GM23338 (cell line): ENCODE data around the gene CAMTA1.

Experiments used
- CREB1 ChIP-seq: fragments of 250-450 bp; sonication (Bioruptor Pico); IDR thresholded peaks from 2 replicates; pipeline ENCODE4 v1.5.0; 2020; ENCODE audit warnings: low read depth, mild to moderate bottlenecking, moderate library complexity
- EZH2 ChIP-seq: fragments of 200-600 bp; sonication (generic); IDR thresholded peaks from one replicate; pipeline ENCODE4 v1.8.0; 2017; ENCODE audit warnings: antibody characterized with exemption, mild to moderate bottlenecking, low read depth; ENCODE audit not compliant: unreplicated experiment
- EZH2phosphoT487 ChIP-seq: fragments of 200-600 bp; sonication (generic); IDR thresholded peaks from one replicate; pipeline ENCODE4 v1.8.1; 2018; ENCODE audit warnings: antibody characterized with exemption; ENCODE audit not compliant: unreplicated experiment
- JUNB ChIP-seq: IDR thresholded peaks from one replicate; pipeline ENCODE4 v1.6.1; 2016; ENCODE audit warnings: antibody characterized with exemption; ENCODE audit not compliant: unreplicated experiment
- POLR2AphosphoS5 ChIP-seq: IDR thresholded peaks from 2 replicates; pipeline ENCODE4 v1.6.1; 2016; ENCODE audit warnings: antibody characterized with exemption, low read depth
- ZNF331 ChIP-seq: fragments of 250-450 bp; sonication (Bioruptor Pico); IDR thresholded peaks from 2 replicates; pipeline ENCODE4 v1.5.0; 2020; ENCODE audit warnings: low read depth, mild to moderate bottlenecking, moderate library complexity
- TF ChIP-seq, protein P1 (sequence below): IDR thresholded peaks from one replicate; pipeline ENCODE4 v1.6.1; 2018; ENCODE audit warnings: antibody characterized with exemption; ENCODE audit not compliant: unreplicated experiment
- TF ChIP-seq, protein P2 (sequence below), 2 experiments: fragments of 200-600 bp in 1 of 2; sonication (generic) in 1 of 2; conservative IDR thresholded peaks; 2 replicates each; pipeline versions ENCODE4 v1.5.1 to v1.6.1; 2016 to 2017; ENCODE audit warnings: antibody characterized with exemption in 2 of 2, low read depth in 2 of 2, mild to moderate bottlenecking in 2 of 2, moderate library complexity in 1 of 2

DNA sequence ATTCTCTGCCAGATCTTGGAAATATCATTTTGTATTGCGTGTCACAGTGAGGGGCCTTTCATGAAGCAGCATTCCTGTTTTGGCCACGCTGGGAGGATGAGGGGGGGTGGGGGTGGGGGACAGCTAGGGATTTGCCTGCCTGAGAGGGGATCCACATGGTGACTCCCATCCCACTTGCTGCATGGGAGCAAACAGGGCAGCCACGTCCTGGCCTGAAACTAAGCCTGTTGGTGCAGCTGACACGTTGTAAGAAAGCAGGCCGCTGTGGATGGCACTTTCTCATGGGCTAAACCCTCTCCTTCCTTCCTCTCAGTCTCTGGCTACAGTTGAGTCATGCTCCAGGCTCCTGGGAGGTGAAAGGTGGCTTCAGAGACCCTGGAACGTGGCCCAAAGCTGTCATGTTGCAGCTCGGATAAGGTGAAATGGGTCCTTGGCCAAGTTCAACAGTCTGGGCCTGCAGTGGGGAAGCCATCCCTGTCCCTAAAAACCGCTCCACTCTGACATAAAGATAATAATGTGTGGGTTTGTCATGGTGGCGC lies 639.2 kb downstream of the CAMTA1 start:
- TF ChIP-seq EZH2, result no peak
- TF ChIP-seq, protein P1, sequence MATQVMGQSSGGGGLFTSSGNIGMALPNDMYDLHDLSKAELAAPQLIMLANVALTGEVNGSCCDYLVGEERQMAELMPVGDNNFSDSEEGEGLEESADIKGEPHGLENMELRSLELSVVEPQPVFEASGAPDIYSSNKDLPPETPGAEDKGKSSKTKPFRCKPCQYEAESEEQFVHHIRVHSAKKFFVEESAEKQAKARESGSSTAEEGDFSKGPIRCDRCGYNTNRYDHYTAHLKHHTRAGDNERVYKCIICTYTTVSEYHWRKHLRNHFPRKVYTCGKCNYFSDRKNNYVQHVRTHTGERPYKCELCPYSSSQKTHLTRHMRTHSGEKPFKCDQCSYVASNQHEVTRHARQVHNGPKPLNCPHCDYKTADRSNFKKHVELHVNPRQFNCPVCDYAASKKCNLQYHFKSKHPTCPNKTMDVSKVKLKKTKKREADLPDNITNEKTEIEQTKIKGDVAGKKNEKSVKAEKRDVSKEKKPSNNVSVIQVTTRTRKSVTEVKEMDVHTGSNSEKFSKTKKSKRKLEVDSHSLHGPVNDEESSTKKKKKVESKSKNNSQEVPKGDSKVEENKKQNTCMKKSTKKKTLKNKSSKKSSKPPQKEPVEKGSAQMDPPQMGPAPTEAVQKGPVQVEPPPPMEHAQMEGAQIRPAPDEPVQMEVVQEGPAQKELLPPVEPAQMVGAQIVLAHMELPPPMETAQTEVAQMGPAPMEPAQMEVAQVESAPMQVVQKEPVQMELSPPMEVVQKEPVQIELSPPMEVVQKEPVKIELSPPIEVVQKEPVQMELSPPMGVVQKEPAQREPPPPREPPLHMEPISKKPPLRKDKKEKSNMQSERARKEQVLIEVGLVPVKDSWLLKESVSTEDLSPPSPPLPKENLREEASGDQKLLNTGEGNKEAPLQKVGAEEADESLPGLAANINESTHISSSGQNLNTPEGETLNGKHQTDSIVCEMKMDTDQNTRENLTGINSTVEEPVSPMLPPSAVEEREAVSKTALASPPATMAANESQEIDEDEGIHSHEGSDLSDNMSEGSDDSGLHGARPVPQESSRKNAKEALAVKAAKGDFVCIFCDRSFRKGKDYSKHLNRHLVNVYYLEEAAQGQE, result no peak
- TF ChIP-seq, protein P2, sequence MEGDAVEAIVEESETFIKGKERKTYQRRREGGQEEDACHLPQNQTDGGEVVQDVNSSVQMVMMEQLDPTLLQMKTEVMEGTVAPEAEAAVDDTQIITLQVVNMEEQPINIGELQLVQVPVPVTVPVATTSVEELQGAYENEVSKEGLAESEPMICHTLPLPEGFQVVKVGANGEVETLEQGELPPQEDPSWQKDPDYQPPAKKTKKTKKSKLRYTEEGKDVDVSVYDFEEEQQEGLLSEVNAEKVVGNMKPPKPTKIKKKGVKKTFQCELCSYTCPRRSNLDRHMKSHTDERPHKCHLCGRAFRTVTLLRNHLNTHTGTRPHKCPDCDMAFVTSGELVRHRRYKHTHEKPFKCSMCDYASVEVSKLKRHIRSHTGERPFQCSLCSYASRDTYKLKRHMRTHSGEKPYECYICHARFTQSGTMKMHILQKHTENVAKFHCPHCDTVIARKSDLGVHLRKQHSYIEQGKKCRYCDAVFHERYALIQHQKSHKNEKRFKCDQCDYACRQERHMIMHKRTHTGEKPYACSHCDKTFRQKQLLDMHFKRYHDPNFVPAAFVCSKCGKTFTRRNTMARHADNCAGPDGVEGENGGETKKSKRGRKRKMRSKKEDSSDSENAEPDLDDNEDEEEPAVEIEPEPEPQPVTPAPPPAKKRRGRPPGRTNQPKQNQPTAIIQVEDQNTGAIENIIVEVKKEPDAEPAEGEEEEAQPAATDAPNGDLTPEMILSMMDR (conservative IDR thresholded peaks at IDR 0.05; ENCODE audit: low read depth in 2 of 2), result no peak
- no peak for TF ChIP-seq ZNF331
- no peak for TF ChIP-seq POLR2AphosphoS5
- no peak for TF ChIP-seq EZH2phosphoT487
- no peak for TF ChIP-seq JUNB
- no peak for TF ChIP-seq CREB1
